Erythroblast (primary cell): ENCODE data around the gene IL1RAP.
A peak's percentile ranks its signal among the peaks of the same experiment; 100 is the strongest.

Experiments
- DNase-seq, 2 experiments: peaks; one replicate each; lab custom pipeline; 2025; lab: John Stamatoyannopoulos, UW
- GATA1 ChIP-seq: IDR thresholded peaks from 2 replicates; pipeline ENCODE4 v1.6.1; 2011; ENCODE audit warnings: low read depth, mild to moderate bottlenecking, control low read depth, low read length, moderate library complexity
- POLR2A ChIP-seq: IDR thresholded peaks from 2 replicates; pipeline ENCODE4 v1.6.1; 2011; ENCODE audit warnings: mild to moderate bottlenecking, low read length

IL1RAP gene

GRCh38 chr3:190560013-190560895 lies 46.4 kb downstream of the IL1RAP start:
- DNase-seq = no peak
- TF ChIP-seq GATA1 = no peak
- TF ChIP-seq POLR2A = no peak

GRCh38 chr3:190562866-190563510 lies 49.1 kb downstream of the IL1RAP start:
- no peak for DNase-seq
- no peak for TF ChIP-seq GATA1
- TF ChIP-seq POLR2A = no peak

GRCh38 chr3:190564175-190564574 lies 50.3 kb downstream of the IL1RAP start:
- TF ChIP-seq GATA1 (no peak), POLR2A (no peak)
- DNase-seq = no peak

- DNase-seq = peak; percentile 78 to 89
- no peak for TF ChIP-seq GATA1
- peak; percentile 37 for TF ChIP-seq POLR2A
Measured at GRCh38 chr3:190566043-190566933, 52.4 kb downstream of the IL1RAP start.

- no peak for DNase-seq
- TF ChIP-seq GATA1 = no peak
- no peak for TF ChIP-seq POLR2A
Measured at GRCh38 chr3:190568036-190568435, 54.2 kb downstream of the IL1RAP start.

- TF ChIP-seq POLR2A (no peak), GATA1 (no peak)
- DNase-seq = no peak
Measured at GRCh38 chr3:190574473-190574872, 60.6 kb downstream of the IL1RAP start.

- DNase-seq = no peak
- TF ChIP-seq POLR2A (no peak), GATA1 (no peak)
Measured at GRCh38 chr3:190575437-190576185, 61.7 kb downstream of the IL1RAP start.

- no peak for DNase-seq
- no peak for TF ChIP-seq POLR2A
- TF ChIP-seq GATA1 = no peak
Measured at GRCh38 chr3:190577225-190577624, 63.3 kb downstream of the IL1RAP start.

GRCh38 chr3:190579514-190580137 lies 65.7 kb downstream of the IL1RAP start:
- no peak for DNase-seq
- TF ChIP-seq GATA1 (no peak), POLR2A (no peak)

- no peak for DNase-seq
- no peak for TF ChIP-seq GATA1
- no peak for TF ChIP-seq POLR2A
Measured at GRCh38 chr3:190580417-190580816, 66.5 kb downstream of the IL1RAP start.

- TF ChIP-seq GATA1 = no peak
- TF ChIP-seq POLR2A = no peak
- DNase-seq = no peak
Measured at GRCh38 chr3:190581041-190581541, 67.2 kb downstream of the IL1RAP start.

- no peak for DNase-seq
- TF ChIP-seq POLR2A (no peak), GATA1 (no peak)
Measured at GRCh38 chr3:190582667-190583066, 68.8 kb downstream of the IL1RAP start.
